Fibroblast of skin of abdomen (primary cell): ENCODE measurements around the gene CCDC122.
A peak's percentile ranks its signal among the peaks of the same experiment; 100 is the strongest.

Experiments
- DNase-seq: peaks from one replicate; pipeline ENCODE4 v3.0.0-alpha.2; 2013

CCDC122 gene

DNA sequence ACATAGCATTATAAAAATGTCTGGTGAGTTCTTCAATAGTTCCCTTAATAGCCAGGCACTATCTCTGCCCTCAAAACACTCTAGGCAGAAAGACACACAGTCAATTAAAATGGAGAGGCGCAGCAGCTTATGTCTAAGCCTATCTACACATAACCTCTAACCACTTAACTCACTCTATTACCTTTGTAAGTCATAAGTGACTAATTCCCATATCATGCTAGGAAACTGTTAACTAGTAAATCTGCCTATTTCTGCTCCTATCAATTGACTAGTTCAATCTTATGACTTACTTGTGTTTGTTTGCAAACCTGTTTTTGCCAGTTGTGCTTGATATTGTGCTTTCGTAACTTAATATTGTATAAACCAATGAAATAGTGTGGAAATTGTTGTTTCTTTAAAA, 3.2 kb downstream of the CCDC122 start:
- DNase-seq, result no peak

DNA sequence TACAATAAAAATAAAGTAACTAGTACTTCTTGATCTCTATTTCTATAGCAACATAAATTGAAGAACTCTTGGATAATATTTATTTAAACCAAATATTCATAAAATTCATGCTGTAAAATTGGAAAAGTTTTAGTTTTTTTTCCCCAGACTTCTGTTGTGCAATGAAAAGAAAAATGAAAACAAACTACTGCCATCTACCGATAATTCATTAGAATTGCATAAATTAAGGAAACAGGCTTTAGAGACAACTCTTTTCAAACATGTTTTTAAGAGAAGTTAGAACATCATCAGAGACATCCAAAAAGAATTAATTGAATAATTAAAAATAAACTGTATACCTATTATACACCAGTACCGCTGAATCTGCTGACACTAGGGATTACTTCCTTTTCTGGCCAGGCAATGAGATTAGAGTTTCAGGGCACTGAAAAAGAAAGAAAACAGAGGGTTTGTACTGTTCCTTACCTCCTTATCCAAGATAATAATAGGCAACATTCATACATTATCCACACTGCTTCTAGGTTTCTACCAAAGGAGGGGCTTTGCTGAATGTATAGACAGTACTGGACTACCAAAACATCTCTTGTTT, 4.9 kb downstream of the CCDC122 start:
- DNase-seq, result peak; percentile 32

- no peak for DNase-seq
Measured at GRCh38 chr13:43872181-43872580, 7.4 kb downstream of the CCDC122 start.

- peak; percentile 78 for DNase-seq
Measured at GRCh38 chr13:43865892-43866291, 13.6 kb downstream of the CCDC122 start.

DNA sequence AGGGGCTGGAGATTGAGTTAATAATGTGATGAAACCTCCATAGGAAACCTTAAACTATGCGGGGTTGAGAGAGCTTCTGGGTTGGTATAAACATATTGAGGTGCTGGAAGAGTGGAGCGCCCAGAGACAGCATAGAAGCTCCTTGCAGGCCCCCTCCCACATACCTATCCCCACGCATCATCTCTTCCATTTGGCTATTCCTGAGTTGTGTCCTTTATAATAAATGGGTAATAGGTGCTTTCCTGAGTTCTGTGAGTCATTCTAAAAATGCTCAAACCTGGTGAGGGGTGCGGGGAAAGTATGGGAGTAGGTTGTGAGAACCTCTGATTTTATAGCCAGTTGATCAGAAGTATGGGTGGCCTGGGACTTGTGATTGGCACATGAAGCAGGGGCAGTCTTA, 14.6 kb downstream of the CCDC122 start:
- no peak for DNase-seq

- DNase-seq, result peak; percentile 46
Measured at GRCh38 chr13:43861863-43862262, 17.7 kb downstream of the CCDC122 start.

- DNase-seq, result no peak
Measured at GRCh38 chr13:43852923-43853404, 26.6 kb downstream of the CCDC122 start.

GRCh38 chr13:43850873-43851272, 28.7 kb downstream of the CCDC122 start:
- no peak for DNase-seq

GRCh38 chr13:43848001-43848649, 31.4 kb downstream of the CCDC122 start:
- peak; percentile 72 for DNase-seq

DNA sequence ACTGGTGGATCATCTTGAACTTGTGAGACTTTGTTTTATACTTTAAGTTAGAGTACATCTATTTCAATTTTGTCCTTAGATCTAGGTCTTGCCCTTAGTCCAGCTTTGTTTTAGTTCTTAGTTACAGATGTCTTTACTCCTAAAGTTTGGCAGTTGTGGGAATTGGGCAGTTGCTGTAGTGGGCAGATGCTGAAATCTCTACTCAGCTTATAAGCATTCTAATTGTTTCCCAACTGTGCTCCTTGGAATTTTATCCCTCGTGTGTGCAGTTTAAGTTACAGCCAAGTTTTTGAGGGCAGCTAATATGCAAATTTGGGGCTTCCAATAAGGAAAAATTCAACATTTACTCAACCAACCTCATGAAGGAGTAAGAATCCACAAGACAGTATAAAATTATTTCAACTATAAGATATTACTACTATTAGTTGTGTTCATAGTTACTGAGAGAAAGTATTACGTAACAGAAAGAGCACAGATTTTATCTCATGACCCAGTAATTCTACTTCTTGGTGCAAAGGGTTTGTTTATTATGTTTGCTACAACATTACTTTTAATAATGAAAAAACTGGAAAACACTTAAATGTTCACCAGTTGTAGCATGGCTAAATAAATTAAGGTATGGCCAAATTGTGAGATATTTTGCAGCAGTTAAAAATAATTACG, 32.9 kb downstream of the CCDC122 start:
- peak; percentile 51 for DNase-seq

GRCh38 chr13:43838909-43839308, 40.6 kb downstream of the CCDC122 start:
- DNase-seq, result peak; percentile 85

GRCh38 chr13:43835701-43836100, 43.8 kb downstream of the CCDC122 start:
- peak; percentile 56 for DNase-seq

- DNase-seq, result peak; percentile 83
Measured at GRCh38 chr13:43831088-43831487, 48.5 kb downstream of the CCDC122 start.

- peak; percentile 92 for DNase-seq
Measured at GRCh38 chr13:43830497-43830881, 49.1 kb downstream of the CCDC122 start.

DNA sequence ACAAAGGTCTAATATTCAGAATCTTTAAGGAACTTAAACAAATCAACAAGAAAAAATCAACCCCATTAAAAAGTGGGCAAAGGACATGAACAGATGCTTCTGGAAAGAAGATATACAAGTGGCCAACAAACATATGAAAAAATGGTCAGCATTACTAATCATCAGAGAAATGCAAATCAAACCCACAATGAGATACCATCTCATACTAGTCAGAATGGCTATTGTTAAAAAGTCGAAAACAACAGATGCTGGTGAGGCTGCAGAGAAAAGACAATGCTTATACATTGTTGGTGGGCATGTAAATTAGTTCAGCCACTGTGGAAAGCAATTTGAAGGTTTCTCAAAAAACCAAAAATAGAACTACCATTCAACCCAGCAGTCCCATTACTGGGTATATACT, 54.9 kb downstream of the CCDC122 start:
- DNase-seq, result peak; percentile 46

GRCh38 chr13:43822969-43823368, 56.6 kb downstream of the CCDC122 start:
- no peak for DNase-seq

DNA sequence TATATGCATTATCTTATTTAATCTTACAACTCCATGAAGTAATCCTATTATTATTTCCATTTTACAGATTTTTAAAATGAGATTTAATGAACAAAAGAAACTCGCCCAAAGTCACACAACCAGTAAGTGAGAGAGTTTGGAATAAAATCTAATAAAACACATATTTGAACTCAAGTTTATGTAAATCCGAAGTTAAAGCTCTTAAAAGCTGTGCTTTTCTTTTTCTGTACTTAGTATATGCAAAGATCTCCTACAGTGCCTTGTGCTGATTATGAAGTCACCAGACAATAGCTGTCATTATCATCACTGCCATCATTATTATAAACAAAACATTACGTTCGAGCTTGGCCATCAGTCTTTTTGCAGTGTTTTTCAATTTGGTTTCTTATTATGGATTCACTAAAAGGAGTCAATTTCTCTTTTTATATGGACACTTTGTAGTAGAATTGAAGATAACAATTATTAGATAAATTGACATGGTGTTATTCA, 63.1 kb downstream of the CCDC122 start:
- no peak for DNase-seq

DNA sequence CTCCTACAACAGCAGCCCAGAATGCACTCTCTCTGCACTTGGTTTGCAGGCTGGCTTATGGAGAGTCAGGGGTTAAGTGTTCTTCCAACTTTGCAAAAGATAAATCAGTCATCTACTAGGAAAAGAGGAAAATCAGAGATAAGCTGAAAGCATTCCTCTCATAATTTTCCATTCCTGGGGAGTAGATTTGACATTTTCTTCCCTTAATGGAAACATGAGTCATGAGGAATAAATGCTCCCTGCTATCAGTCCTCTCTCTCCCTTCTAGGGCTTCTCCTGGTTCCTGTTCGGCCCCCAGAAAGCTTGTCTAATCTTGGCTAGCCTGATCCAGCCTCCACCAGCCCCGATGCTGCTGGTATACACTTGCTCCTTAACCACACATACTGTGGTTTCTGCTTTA, 64.3 kb downstream of the CCDC122 start:
- DNase-seq, result peak; percentile 94

- DNase-seq, result no peak
Measured at GRCh38 chr13:43808676-43809075, 70.9 kb downstream of the CCDC122 start.

DNA sequence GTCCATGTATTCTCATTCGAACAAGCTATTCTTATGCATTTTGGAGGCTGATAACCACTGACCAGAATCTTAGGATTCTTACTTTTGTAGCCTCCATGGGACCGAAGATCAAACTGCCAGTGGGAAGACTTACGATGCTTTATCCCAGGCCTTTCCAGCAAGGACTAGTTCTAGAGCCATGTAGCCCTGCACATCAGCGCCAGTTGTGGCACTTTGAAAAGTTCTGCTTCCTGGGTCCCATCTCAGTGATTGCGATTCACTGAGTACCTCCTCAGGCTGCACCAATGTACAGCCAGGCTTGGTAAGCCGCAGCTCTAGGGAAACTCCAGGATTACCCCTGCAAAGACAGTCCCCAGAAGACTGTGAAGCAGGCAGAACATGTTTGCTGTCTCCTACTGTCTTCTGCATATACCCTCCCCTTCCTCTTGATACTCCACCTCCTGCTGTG, 73.8 kb downstream of the CCDC122 start:
- peak; percentile 35 for DNase-seq

DNA sequence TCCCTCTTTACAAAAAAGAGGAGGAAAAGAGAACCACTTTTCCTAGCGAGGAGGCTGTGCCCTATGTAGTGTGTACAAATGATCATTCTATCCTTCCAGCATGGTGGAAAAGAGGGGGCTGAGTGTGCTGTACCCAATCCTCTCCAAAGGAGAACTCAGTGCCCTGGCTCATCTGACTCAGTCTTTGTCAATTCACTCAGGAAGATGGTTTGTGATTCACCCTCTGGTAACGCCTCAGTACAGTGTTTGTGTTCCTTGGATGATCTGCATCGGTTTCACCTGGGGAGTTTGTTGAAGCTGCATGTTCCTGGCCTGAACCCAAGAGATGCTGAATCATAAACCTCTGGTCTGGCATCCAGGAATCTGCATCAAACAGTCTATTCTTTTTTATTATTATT, 74.5 kb downstream of the CCDC122 start:
- DNase-seq, result peak; percentile 92

GRCh38 chr13:43804461-43805070, 75.0 kb downstream of the CCDC122 start:
- DNase-seq, result peak; percentile 81

GRCh38 chr13:43802511-43802910, 77.0 kb downstream of the CCDC122 start:
- DNase-seq, result no peak
